Upper lobe of left lung (tissue), 4 donors: ENCODE results near the gene MARK3.

ENCODE experiments used
- POLR2A ChIP-seq, 4 donors: fragments of 450-650 bp; IDR thresholded peaks; one replicate each; pipeline ENCODE4 v1.5.1; 2016 to 2017; ENCODE audit warnings: antibody characterized with exemption in 4 of 4, mild to moderate bottlenecking in 2 of 4
- POLR2AphosphoS5 ChIP-seq, 2 donors: sonication (generic); formaldehyde crosslinking; IDR thresholded peaks; one replicate each; pipeline ENCODE4 v1.5.1; 2017; ENCODE audit warnings: antibody characterized with exemption in 2 of 2
- TF ChIP-seq, protein P1 (sequence below), 6 experiments: fragments of 450-650 bp in 4 of 6; fragments of 200-600 bp in 2 of 6; sonication (generic) in 2 of 6; IDR thresholded peaks; one replicate each; pipeline ENCODE4 v1.5.1; 2016 to 2019; ENCODE audit warnings: antibody characterized with exemption in 6 of 6

DNA sequence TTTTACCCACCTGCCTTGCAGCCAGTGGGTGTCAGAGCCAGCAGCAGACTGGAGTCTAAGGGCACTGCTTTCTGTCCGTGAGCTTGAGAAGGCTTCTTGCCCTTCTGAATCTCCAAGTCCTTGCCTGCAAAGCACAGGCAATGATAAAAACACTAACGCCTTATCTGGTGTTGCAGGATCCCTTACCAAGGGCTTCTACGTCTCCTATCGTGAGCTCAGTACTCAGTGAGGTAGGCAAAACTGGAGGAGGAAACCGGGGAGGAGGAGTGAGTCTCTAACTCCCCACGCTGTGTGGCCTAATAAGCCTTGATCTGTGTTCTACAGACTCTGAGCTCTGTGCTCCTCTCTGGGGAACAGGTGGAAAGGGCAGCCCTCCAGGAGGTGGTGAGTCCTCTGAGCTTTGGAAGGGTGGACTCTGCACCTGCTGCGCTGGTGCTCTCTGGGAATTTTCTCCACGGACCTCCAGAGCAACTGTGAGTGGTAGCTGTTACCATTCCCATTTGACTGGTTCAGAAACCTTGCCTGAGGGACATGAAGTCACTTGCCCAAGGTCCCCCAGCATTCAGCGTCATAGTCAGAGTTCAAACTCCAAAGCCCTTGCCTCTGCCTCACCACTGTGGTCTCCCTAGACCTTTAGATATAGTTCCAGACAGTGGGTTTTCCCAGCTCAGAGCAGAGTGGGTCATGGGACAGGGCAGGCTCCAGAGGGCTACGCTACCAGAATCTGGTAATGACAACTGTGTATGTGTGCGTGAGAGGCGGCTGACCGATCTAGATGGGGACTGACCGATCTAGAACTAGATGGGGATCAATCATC lies 7.0 kb upstream of the MARK3 start:
- TF ChIP-seq, protein P1, sequence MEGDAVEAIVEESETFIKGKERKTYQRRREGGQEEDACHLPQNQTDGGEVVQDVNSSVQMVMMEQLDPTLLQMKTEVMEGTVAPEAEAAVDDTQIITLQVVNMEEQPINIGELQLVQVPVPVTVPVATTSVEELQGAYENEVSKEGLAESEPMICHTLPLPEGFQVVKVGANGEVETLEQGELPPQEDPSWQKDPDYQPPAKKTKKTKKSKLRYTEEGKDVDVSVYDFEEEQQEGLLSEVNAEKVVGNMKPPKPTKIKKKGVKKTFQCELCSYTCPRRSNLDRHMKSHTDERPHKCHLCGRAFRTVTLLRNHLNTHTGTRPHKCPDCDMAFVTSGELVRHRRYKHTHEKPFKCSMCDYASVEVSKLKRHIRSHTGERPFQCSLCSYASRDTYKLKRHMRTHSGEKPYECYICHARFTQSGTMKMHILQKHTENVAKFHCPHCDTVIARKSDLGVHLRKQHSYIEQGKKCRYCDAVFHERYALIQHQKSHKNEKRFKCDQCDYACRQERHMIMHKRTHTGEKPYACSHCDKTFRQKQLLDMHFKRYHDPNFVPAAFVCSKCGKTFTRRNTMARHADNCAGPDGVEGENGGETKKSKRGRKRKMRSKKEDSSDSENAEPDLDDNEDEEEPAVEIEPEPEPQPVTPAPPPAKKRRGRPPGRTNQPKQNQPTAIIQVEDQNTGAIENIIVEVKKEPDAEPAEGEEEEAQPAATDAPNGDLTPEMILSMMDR (IDR thresholded peaks at IDR 0.05): no peak
- no peak for TF ChIP-seq POLR2A (IDR thresholded peaks at IDR 0.05)
- no peak for TF ChIP-seq POLR2AphosphoS5 (IDR thresholded peaks at IDR 0.05)
